Measurements from ENCODE around the gene TPH2.

DNA sequence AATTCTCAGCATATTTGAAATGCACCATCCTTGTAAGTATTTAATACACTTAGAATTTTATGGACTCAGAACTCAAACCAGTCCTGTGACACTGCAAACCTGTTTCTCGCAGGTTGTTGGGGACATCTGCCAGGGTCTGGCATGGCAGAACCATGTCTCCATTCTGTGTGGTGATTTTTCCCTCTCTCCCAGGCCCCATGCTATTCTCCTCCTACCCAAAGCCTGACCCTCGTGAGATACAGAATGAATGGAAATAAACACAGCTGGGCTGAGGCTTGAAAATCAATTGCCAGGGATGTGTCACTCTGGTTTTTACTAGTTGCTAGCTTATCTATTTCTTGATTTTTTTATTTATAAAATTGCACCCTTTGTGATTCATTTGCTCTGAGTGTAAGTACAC lies 19.8 kb downstream of the TPH2 start:
- TF ChIP-seq, protein P1, sequence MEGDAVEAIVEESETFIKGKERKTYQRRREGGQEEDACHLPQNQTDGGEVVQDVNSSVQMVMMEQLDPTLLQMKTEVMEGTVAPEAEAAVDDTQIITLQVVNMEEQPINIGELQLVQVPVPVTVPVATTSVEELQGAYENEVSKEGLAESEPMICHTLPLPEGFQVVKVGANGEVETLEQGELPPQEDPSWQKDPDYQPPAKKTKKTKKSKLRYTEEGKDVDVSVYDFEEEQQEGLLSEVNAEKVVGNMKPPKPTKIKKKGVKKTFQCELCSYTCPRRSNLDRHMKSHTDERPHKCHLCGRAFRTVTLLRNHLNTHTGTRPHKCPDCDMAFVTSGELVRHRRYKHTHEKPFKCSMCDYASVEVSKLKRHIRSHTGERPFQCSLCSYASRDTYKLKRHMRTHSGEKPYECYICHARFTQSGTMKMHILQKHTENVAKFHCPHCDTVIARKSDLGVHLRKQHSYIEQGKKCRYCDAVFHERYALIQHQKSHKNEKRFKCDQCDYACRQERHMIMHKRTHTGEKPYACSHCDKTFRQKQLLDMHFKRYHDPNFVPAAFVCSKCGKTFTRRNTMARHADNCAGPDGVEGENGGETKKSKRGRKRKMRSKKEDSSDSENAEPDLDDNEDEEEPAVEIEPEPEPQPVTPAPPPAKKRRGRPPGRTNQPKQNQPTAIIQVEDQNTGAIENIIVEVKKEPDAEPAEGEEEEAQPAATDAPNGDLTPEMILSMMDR (IDR thresholded peaks at IDR 0.05): no peak
- TF ChIP-seq POLR2A (IDR thresholded peaks at IDR 0.05): no peak
